ENCODE data around the gene TEK. TPM values are rescaled to one million over a fixed set of nuclear protein-coding genes. Genes with fewer than 3 reads are reported as not detected.

Gene TEK
- total and polyA plus RNA-seq, 2 experiments from 2014 or later: 2.0 to 5.6 TPM

GRCh38 chr9:27279611-27280010 is 170.6 kb downstream of the TEK start:
- Histone ChIP-seq H3K36me3 (replicated peaks; ENCODE audit: insufficient read depth, low read depth) (no peaks in the 10 kb centered on the region), H4K20me1 (ENCODE audit: insufficient read depth, poor library complexity, severe bottlenecking) (no peaks in the 10 kb centered on the region), H3K9me3 (ENCODE audit: low read depth) (no peaks in the 10 kb centered on the region), H3K27me3 (no peaks in the 10 kb centered on the region), H3K9me2 (replicated peaks; ENCODE audit: insufficient read depth) (no peaks in the 10 kb centered on the region), H2AFZ (no peak overlapping the region), H3K4me2 (no peak overlapping the region), H3K4me3 (no peak overlapping the region), H3K79me2 (no peaks in the 10 kb centered on the region), H3K27ac (no peak overlapping the region), H3K4me1 (ENCODE audit: insufficient read depth) (no peaks in the 10 kb centered on the region)
- TF ChIP-seq EZH2phosphoT487 (IDR thresholded peaks at IDR 0.05; ENCODE audit: low read depth, severe bottlenecking, unreplicated experiment) (no peak), EZH2 (IDR thresholded peaks at IDR 0.05; ENCODE audit: borderline replicate concordance) (no peak), CTCF (IDR thresholded peaks at IDR 0.05; ENCODE audit: poor library complexity) (no peak)
- DNase-seq (ENCODE audit: low spot score): no peak
- WGBS (ENCODE audit: low lambda C conversion rate, missing lambda C conversion rate): 69% methylated on average over 3 of the region's 3 CpGs

Small RNAs within 50 kb of the gene (small RNA-seq; reads per million reads assigned to genes)
- not detected for gene AL355433.1
- not detected for gene RNA5SP280

Other genes starting within 250 kb of the TEK start
- gene CAAP1, start 216.4 kb upstream of the TEK start, total RNA-seq: 29.1 and 39.8 TPM in 2 replicates
- gene CAAP1, start 216.4 kb upstream of the TEK start, polyA plus RNA-seq: 15.1 and 21.2 TPM in 2 replicates
- gene PLAA, start 162.0 kb upstream of the TEK start, total RNA-seq: 24.7 and 33.9 TPM in 2 replicates
- 22.8 and 26.7 TPM in 2 replicates for gene PLAA, start 162.0 kb upstream of the TEK start, polyA plus RNA-seq
- 14.8 and 15.3 TPM in 2 replicates for gene IFT74, start 152.8 kb upstream of the TEK start, total RNA-seq
- gene IFT74, start 152.8 kb upstream of the TEK start, polyA plus RNA-seq: 9.6 and 12.6 TPM in 2 replicates
- gene LRRC19, start 103.6 kb upstream of the TEK start, total RNA-seq: 44.6 and 44.8 TPM in 2 replicates
- gene LRRC19, start 103.6 kb upstream of the TEK start, polyA plus RNA-seq: 8.6 and 9.6 TPM in 2 replicates
- 1.1 TPM in 1 of 2 replicates, not detected in the other for gene EQTN, start 187.9 kb downstream of the TEK start, total RNA-seq
- gene EQTN, start 187.9 kb downstream of the TEK start, polyA plus RNA-seq: not detected in 2 replicates